IMR-90 (cell line): ENCODE results near the gene NR5A1. TPM values are rescaled to one million over a fixed set of nuclear protein-coding genes. Genes with fewer than 3 reads are reported as not detected.

Experiments used
- ATAC-seq: fragments of 200-7000 bp; cut with Tn5 transposase; 2 replicates; pipeline ENCODE4 v1.9.1; 2020; ENCODE audit warnings: low read depth, mild to moderate bottlenecking, moderate library complexity
- BruUV-seq: library from RNA; stranded (reverse); fragments of 400-500 nt; replicated peaks from 2 replicates; lab custom pipeline; 2021; lab: Mats Ljungman, UMichigan
- CTCF ChIA-PET: fragments of 300-600 bp; formaldehyde crosslinking; extraction: SDS; loops from one replicate; lab custom pipeline; 2021; ENCODE audit warnings: antibody characterized with exemption; lab: Yijun Ruan, JAX
- POLR2A ChIA-PET: fragments of 300-600 bp; sonication (Branson Sonifier 250); formaldehyde crosslinking; loops from one replicate; lab custom pipeline; 2022; ENCODE audit warnings: antibody characterized with exemption; ENCODE audit not compliant: unreplicated experiment; lab: Charles Lee
- DNase-seq: peaks from one replicate; pipeline ENCODE4 v3.0.0; 2013
- H2AFZ ChIP-seq: replicated peaks from 2 replicates; pipeline ENCODE3; 2013; ENCODE audit warnings: low read length, mild to moderate bottlenecking; ENCODE audit not compliant: poor library complexity
- H2AK5ac ChIP-seq: 2 replicates; pipeline ENCODE4 v1.6.1; 2013; ENCODE audit warnings: low read depth, low read length, inconsistent platforms
- H2AK9ac ChIP-seq: replicated peaks from 2 replicates; pipeline ENCODE3; 2013; ENCODE audit warnings: mild to moderate bottlenecking, low read depth, low read length, moderate library complexity; ENCODE audit not compliant: poor library complexity
- H2BK120ac ChIP-seq: 2 replicates; pipeline ENCODE4 v1.6.1; 2013; ENCODE audit warnings: low read depth, low read length, inconsistent platforms
- H2BK15ac ChIP-seq: 3 replicates; pipeline ENCODE4 v1.6.1; 2013; ENCODE audit warnings: low read depth, low read length, inconsistent platforms
- H2BK20ac ChIP-seq: 2 replicates; pipeline ENCODE4 v1.6.1; 2013; ENCODE audit warnings: low read depth, mild to moderate bottlenecking, inconsistent platforms, low read length, moderate library complexity
- H2BK5ac ChIP-seq: 2 replicates; pipeline ENCODE4 v1.6.1; 2013; ENCODE audit warnings: mild to moderate bottlenecking, low read depth, low read length, inconsistent platforms; ENCODE audit not compliant: poor library complexity, severe bottlenecking
- H3K14ac ChIP-seq: replicated peaks from 2 replicates; pipeline ENCODE4 v1.6.1; 2013; ENCODE audit warnings: low read depth, low read length, inconsistent platforms
- H3K18ac ChIP-seq: 2 replicates; pipeline ENCODE4 v1.6.1; 2013; ENCODE audit warnings: low read depth, low read length, control low read depth
- H3K23ac ChIP-seq: 2 replicates; pipeline ENCODE4 v1.6.1; 2013; ENCODE audit warnings: low read depth, low read length, inconsistent platforms
- H3K27ac ChIP-seq: 2 replicates; pipeline ENCODE4 v1.5.1; 2013; ENCODE audit warnings: mild to moderate bottlenecking, control low read depth, low read length; ENCODE audit not compliant: insufficient read depth
- H3K27me3 ChIP-seq: 2 replicates; pipeline ENCODE4 v1.6.1; 2013; ENCODE audit warnings: low read length; ENCODE audit not compliant: control insufficient read depth, insufficient read depth
- H3K36me3 ChIP-seq: 2 replicates; pipeline ENCODE4 v1.6.1; 2013; ENCODE audit warnings: low read length, mixed read lengths; ENCODE audit not compliant: control insufficient read depth, insufficient read depth
- H3K4ac ChIP-seq: 2 replicates; pipeline ENCODE4 v1.6.1; 2013; ENCODE audit warnings: low read depth, low read length, inconsistent platforms
- H3K4me1 ChIP-seq: 2 replicates; pipeline ENCODE4 v1.6.1; 2013; ENCODE audit warnings: low read length, mixed read lengths; ENCODE audit not compliant: control insufficient read depth, insufficient read depth
- H3K4me2 ChIP-seq: 2 replicates; pipeline ENCODE4 v1.6.1; 2013; ENCODE audit warnings: low read depth, mild to moderate bottlenecking, control low read depth, low read length, moderate library complexity
- H3K4me3 ChIP-seq: 2 replicates; pipeline ENCODE4 v1.5.1; 2013; ENCODE audit warnings: low read depth, mild to moderate bottlenecking, control low read depth, low read length, moderate library complexity; ENCODE audit not compliant: insufficient read depth
- H3K56ac ChIP-seq: 2 replicates; pipeline ENCODE4 v1.6.1; 2013; ENCODE audit warnings: low read length, inconsistent platforms; ENCODE audit not compliant: insufficient read depth; ENCODE audit errors: extremely low read depth
- H3K79me1 ChIP-seq, 2 experiments: 2 replicates each; pipeline ENCODE4 v1.6.1; 2013; ENCODE audit warnings: low read length in 2 of 2, inconsistent platforms in 1 of 2, low read depth in 1 of 2
- H3K9ac ChIP-seq: 2 replicates; pipeline ENCODE4 v1.6.1; 2013; ENCODE audit warnings: low read depth, low read length, control low read depth
- H3K9me1 ChIP-seq: 2 replicates; pipeline ENCODE4 v1.6.1; 2013; ENCODE audit warnings: low read length, inconsistent platforms; ENCODE audit not compliant: insufficient read depth
- H3K9me3 ChIP-seq: 2 replicates; pipeline ENCODE4 v1.6.1; 2013; ENCODE audit warnings: low read length; ENCODE audit not compliant: control insufficient read depth, insufficient read depth
- H4K20me1 ChIP-seq: 2 replicates; pipeline ENCODE4 v1.6.1; 2013; ENCODE audit warnings: low read length, inconsistent platforms; ENCODE audit not compliant: insufficient read depth
- H4K5ac ChIP-seq: 2 replicates; pipeline ENCODE4 v1.6.1; 2013; ENCODE audit warnings: mild to moderate bottlenecking, low read depth, low read length, control low read depth
- H4K8ac ChIP-seq, 2 experiments: 2 replicates each; pipeline ENCODE4 v1.6.1; 2013; ENCODE audit warnings: low read depth in 2 of 2, low read length in 2 of 2, control low read depth in 1 of 2, inconsistent platforms in 1 of 2
- H4K91ac ChIP-seq: 2 replicates; pipeline ENCODE4 v1.6.1; 2013; ENCODE audit warnings: low read depth, low read length, inconsistent platforms; ENCODE audit not compliant: insufficient read depth
- FOS ChIP-seq: fragments of 150-350 bp; IDR thresholded peaks from 2 replicates; pipeline ENCODE4 v1.6.1; 2016; ENCODE audit warnings: low read depth, low read length
- MAFK ChIP-seq: IDR thresholded peaks from 2 replicates; pipeline ENCODE4 v1.6.1; 2012; ENCODE audit warnings: low read depth, low read length, improper control_type of control experiment
- MAZ ChIP-seq: IDR thresholded peaks from 2 replicates; pipeline ENCODE4 v1.6.1; 2012; ENCODE audit warnings: low read depth, mild to moderate bottlenecking, low read length, improper control_type of control experiment, moderate library complexity, borderline replicate concordance
- MXI1 ChIP-seq: IDR thresholded peaks from 2 replicates; pipeline ENCODE4 v1.6.1; 2012; ENCODE audit warnings: low read depth, mild to moderate bottlenecking, low read length, moderate library complexity, borderline replicate concordance
- RAD21 ChIP-seq: IDR thresholded peaks from 2 replicates; pipeline ENCODE4 v1.6.1; 2012; ENCODE audit warnings: low read length, improper control_type of control experiment
- RCOR1 ChIP-seq: IDR thresholded peaks from 2 replicates; pipeline ENCODE4 v1.6.1; 2012; ENCODE audit warnings: mild to moderate bottlenecking, low read length, improper control_type of control experiment; ENCODE audit not compliant: insufficient replicate concordance
- WGBS, 2 experiments: methylation state at CpG; one replicate each; pipeline versions ENCODE4 v1.1.5 to v1.1.7; 2013; ENCODE audit warnings: missing lambda C conversion rate in 2 of 2; ENCODE audit not compliant: insufficient read length in 1 of 2; ENCODE audit errors: extremely low coverage in 2 of 2; 5-methylcytosine and 5-hydroxymethylcytosine counted together
- dilution Hi-C: fragments of 300-500 bp; cut with HindIII; formaldehyde crosslinking; loops from one replicate; pipeline ENCODE4 v1.14.3; 2018; ENCODE audit warnings: low sequenced_read_pairs; ENCODE audit not compliant: unreplicated experiment
- in situ Hi-C: fragments of 300-500 bp; cut with MboI; formaldehyde crosslinking; loops from 3 replicates; pipeline ENCODE4 v1.14.3; 2019; ENCODE audit warnings: low sequenced_read_pairs, inconsistent platforms, mixed read lengths
- intact Hi-C: fragments of 100-400 bp; cut with micrococcal nuclease; formaldehyde crosslinking; loops from 2 replicates; pipeline ENCODE4 v1.10.0; 2022
- polyA plus RNA-seq, 3 experiments: library from polyadenylated mRNA; depleted of rRNA; stranded (reverse); fragments of >200 nt; gene quantifications; 2 replicates each; pipeline ENCODE4 v1.2.3, GENCODE V29; 2012; ENCODE audit warnings: low replicate concordance in 1 of 3
- total RNA-seq: library from RNA; depleted of rRNA; stranded (reverse); fragments of >200 nt; gene quantifications from 2 replicates; pipeline ENCODE4 v1.2.3, GENCODE V29; 2012
- TF ChIP-seq, protein P1 (sequence below): fragments of 150-350 bp; IDR thresholded peaks from 2 replicates; pipeline ENCODE4 v1.6.1; 2017; ENCODE audit warnings: mild to moderate bottlenecking, antibody characterized with exemption, low read length, low read depth

Gene NR5A1
- total and polyA plus RNA-seq, 2 of the 4 experiments (the other 2 are of a cell fraction), result not detected

DNA sequence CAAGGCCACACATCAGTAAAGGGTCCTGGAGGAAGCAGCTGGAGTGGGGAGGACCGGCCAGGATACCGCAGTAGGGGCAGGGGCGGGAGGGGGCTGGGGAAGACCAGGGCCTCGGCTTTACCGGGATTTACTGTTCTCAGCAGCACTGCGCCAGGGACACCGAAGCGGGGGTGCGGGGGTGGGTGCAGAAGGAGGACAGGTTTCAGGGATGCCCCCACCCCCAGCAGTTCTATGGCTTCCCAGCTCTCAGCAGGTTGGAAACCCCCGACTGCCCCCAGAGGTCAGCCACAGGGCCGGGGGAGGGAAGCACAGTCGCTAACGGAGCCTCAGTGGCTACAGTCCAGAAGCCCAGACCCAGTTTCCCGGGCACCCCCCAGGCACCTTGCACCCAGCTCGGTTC, 21.3 kb downstream of the NR5A1 start:
- Histone ChIP-seq H3K14ac (no peak overlapping the region), H3K9me3 (no peaks in the 10 kb centered on the region), H2BK15ac (no peak overlapping the region), H3K36me3 (no peaks in the 10 kb centered on the region), H3K79me1 (no peaks in the 10 kb centered on the region), H4K5ac (no peak overlapping the region), H4K91ac (no peak overlapping the region), H3K27me3 (peaks cover 74% of the 10 kb centered on the region), H3K4me1 (no peaks in the 10 kb centered on the region), H2AFZ (no peak overlapping the region), H2BK120ac (no peak overlapping the region), H3K18ac (no peak overlapping the region), H4K8ac (no peak overlapping the region), H3K56ac (no peak overlapping the region), H3K4ac (no peak overlapping the region), H2BK5ac (no peak overlapping the region), H2AK9ac (no peak overlapping the region), H3K23ac (no peak overlapping the region), H2AK5ac (no peak overlapping the region), H2BK20ac (no peak overlapping the region), H3K4me3 (no peak overlapping the region), H3K27ac (no peak overlapping the region), H3K9ac (no peak overlapping the region), H3K9me1 (0 out of 2 replicates have a peak, but pooled peaks cover 3% of the 10 kb centered on the region), H3K4me2 (no peak overlapping the region), H4K20me1 (no peaks in the 10 kb centered on the region)
- ATAC-seq, result no peak
- dilution Hi-C loops, result no loop called here
- BruUV-seq, result no TSS peak
- ChIA-PET CTCF (no interaction called here), POLR2A (interaction anchor here (0.5 kb wide), 1 partner anchor 50 kb away, joined by 3 read pairs; no protein-coding TSS in a partner anchor)
- WGBS, 2 experiments, result 18% methylated on average over 2 of the region's 15 CpGs; no CpG with 5 or more reads in 1 of the 2 experiments
- intact Hi-C loops, result no loop called here
- TF ChIP-seq RAD21, result no peak
- no peak for TF ChIP-seq RCOR1
- no peak for TF ChIP-seq MAFK
- TF ChIP-seq FOS, result no peak
- TF ChIP-seq MAZ, result no peak
- TF ChIP-seq, protein P1, sequence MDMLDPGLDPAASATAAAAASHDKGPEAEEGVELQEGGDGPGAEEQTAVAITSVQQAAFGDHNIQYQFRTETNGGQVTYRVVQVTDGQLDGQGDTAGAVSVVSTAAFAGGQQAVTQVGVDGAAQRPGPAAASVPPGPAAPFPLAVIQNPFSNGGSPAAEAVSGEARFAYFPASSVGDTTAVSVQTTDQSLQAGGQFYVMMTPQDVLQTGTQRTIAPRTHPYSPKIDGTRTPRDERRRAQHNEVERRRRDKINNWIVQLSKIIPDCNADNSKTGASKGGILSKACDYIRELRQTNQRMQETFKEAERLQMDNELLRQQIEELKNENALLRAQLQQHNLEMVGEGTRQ, result no peak
- no peak for TF ChIP-seq MXI1
- no peak for DNase-seq
- in situ Hi-C loops, result no loop called here
